HG02571 (cell line): ENCODE data around the gene BROX.
"Not testable (repeated sequence)": the region's sequence is repeated elsewhere in the genome, so short reads cannot be mapped to it uniquely, and the experiment has no call there.

Source experiments
- ATAC-seq: cut with Tn5 transposase; IDR thresholded peaks from one replicate; pipeline ENCODE4 v1.9.1; 2021; ENCODE audit warnings: mild to moderate bottlenecking, moderate library complexity; ENCODE audit not compliant: unreplicated experiment

Gene BROX

GRCh38 chr1:222712253-222713090 is at the start of gene BROX, which contains the start of gene AIDA:
TSS of gene BROX (plus strand) at chr1:222712564. CDS start at chr1:222715700, 3,136 bp downstream.
TSS of gene AIDA (minus strand) at chr1:222712491. CDS start at chr1:222712317, 174 bp downstream.
- ATAC-seq = peak; percentile 84

- no peak for ATAC-seq
Measured at GRCh38 chr1:222663431-222663934, 48.9 kb upstream of the BROX start.

- no peak for ATAC-seq
Measured at GRCh38 chr1:222665964-222666363, 46.4 kb upstream of the BROX start.

- ATAC-seq = not testable (repeated sequence)
Measured at GRCh38 chr1:222668184-222668583, 44.2 kb upstream of the BROX start.

GRCh38 chr1:222669107-222669506 is 43.3 kb upstream of the BROX start:
- not testable (repeated sequence) for ATAC-seq

GRCh38 chr1:222670110-222670509 is 42.3 kb upstream of the BROX start:
- ATAC-seq = no peak

- ATAC-seq = no peak
Measured at GRCh38 chr1:222680080-222680479, 32.3 kb upstream of the BROX start.

- ATAC-seq = no peak
Measured at GRCh38 chr1:222691016-222691415, 21.3 kb upstream of the BROX start.

- ATAC-seq = no peak
Measured at GRCh38 chr1:222694927-222695326, 17.4 kb upstream of the BROX start.

- no peak for ATAC-seq
Measured at GRCh38 chr1:222696741-222697140, 15.6 kb upstream of the BROX start.

- no peak for ATAC-seq
Measured at GRCh38 chr1:222697203-222697602, 15.2 kb upstream of the BROX start.

- ATAC-seq = no peak
Measured at GRCh38 chr1:222697826-222698225, 14.5 kb upstream of the BROX start.

GRCh38 chr1:222702210-222702609 is 10.2 kb upstream of the BROX start:
- no peak for ATAC-seq

- no peak for ATAC-seq
Measured at GRCh38 chr1:222704260-222704659, 8.1 kb upstream of the BROX start.

GRCh38 chr1:222706815-222707214 is 5.5 kb upstream of the BROX start:
- ATAC-seq = no peak

- no peak for ATAC-seq
Measured at GRCh38 chr1:222709700-222710153, 2.6 kb upstream of the BROX start.

GRCh38 chr1:222711319-222712252 is 778 bp upstream of the BROX start:
- ATAC-seq = peak; percentile 30

- ATAC-seq = peak; percentile 65
Measured at GRCh38 chr1:222713091-222713961, 962 bp downstream of the BROX start.

- ATAC-seq = no peak
Measured at GRCh38 chr1:222716393-222716792, 4.0 kb downstream of the BROX start.

GRCh38 chr1:222728746-222729145 is 16.4 kb downstream of the BROX start:
- no peak for ATAC-seq
